Measurements from ENCODE around the gene IKBKE.

GRCh38 chr1:206460836-206461426, 9.3 kb upstream of the IKBKE start:
- TF ChIP-seq CTCF (conservative IDR thresholded peaks at IDR 0.05; ENCODE audit: low read length) (no peak), EZH2phosphoT487 (IDR thresholded peaks at IDR 0.05; ENCODE audit: borderline replicate concordance) (no peak)
